Activated naive CD4-positive, alpha-beta T cell (primary cell): Measurements from ENCODE around the gene TBC1D17.
"Not testable (repeated sequence)": the region's sequence is repeated elsewhere in the genome, so short reads cannot be mapped to it uniquely, and the experiment has no call there.

Experiments
- DNase-seq, 4 experiments: peaks; one replicate each; lab custom pipeline; 2025; lab: John Stamatoyannopoulos, UW

The TBC1D17 gene

GRCh38 chr19:49921871-49922795 lies 44.6 kb downstream of the TBC1D17 start:
- DNase-seq = no peak

GRCh38 chr19:49923055-49924003 lies 45.8 kb downstream of the TBC1D17 start:
- no peak for DNase-seq

GRCh38 chr19:49924004-49924880 lies 46.7 kb downstream of the TBC1D17 start:
- DNase-seq = no peak

- DNase-seq = not testable (repeated sequence)
These were observed 47.3 kb downstream of the TBC1D17 start for GRCh38 chr19:49924881-49925210.

- no peak for DNase-seq
These were observed 48.0 kb downstream of the TBC1D17 start for GRCh38 chr19:49925486-49925885.

GRCh38 chr19:49926515-49926914 lies 49.0 kb downstream of the TBC1D17 start:
- DNase-seq = no peak

- no peak for DNase-seq
These were observed 50.2 kb downstream of the TBC1D17 start for GRCh38 chr19:49927526-49928264.

- peak; percentile 91 to 96 (median 92) for DNase-seq
These were observed 51.7 kb downstream of the TBC1D17 start, which contains the start of the genes ATF5 and NUP62 for GRCh38 chr19:49929121-49929610. Gene ATF5, plus strand, starts transcription at chr19:49929205. Its CDS starts 1,646 bp downstream, at chr19:49930851. Gene NUP62, minus strand, starts transcription at chr19:49929504. Its CDS starts 19,697 bp downstream, at chr19:49909807.

GRCh38 chr19:49929611-49930482 lies 52.3 kb downstream of the TBC1D17 start:
- peak; percentile 92 to 96 (median 94) for DNase-seq

- DNase-seq = no peak
These were observed 53.0 kb downstream of the TBC1D17 start for GRCh38 chr19:49930483-49931011.

GRCh38 chr19:49931293-49932040 lies 54.0 kb downstream of the TBC1D17 start:
- DNase-seq = no peak

- no peak for DNase-seq
These were observed 54.5 kb downstream of the TBC1D17 start for GRCh38 chr19:49932041-49932451.

GRCh38 chr19:49932731-49933131 lies 55.2 kb downstream of the TBC1D17 start:
- peak in 2 of 4 experiments; percentile 9 to 29 for DNase-seq

- no peak for DNase-seq
These were observed 56.1 kb downstream of the TBC1D17 start for GRCh38 chr19:49933643-49934042.

- DNase-seq = no peak
These were observed 59.0 kb downstream of the TBC1D17 start for GRCh38 chr19:49936549-49936948.

GRCh38 chr19:49937750-49938381 lies 60.4 kb downstream of the TBC1D17 start:
- peak; percentile 62 to 72 (median 68) for DNase-seq
